Central memory CD8-positive, alpha-beta T cell (primary cell): ENCODE measurements around the gene OR51L1.

Source experiments
- ATAC-seq: fragments of 150-1000 bp; cut with Tn5 transposase; replicated peaks from 2 replicates; pipeline ENCODE4 v1.10.0; 2022; ENCODE audit warnings: mild to moderate bottlenecking, moderate FRiP score, moderate number of reproducible peaks; ENCODE audit not compliant: poor library complexity, severe bottlenecking; ENCODE audit errors: extremely low read depth
- DNase-seq, 2 donors: peaks; one replicate each; pipeline ENCODE4 v3.0.0; 2021; ENCODE audit warnings: low spot score in 2 of 2
- H3K27ac Mint-ChIP-seq: one replicate; pipeline ENCODE4 v1.8.0; 2022; ENCODE audit warnings: low read depth, mild to moderate bottlenecking, moderate library complexity, mixed read lengths
- H3K27me3 Mint-ChIP-seq: one replicate; pipeline ENCODE4 v1.8.0; 2022; ENCODE audit warnings: mixed read lengths
- H3K36me3 Mint-ChIP-seq: one replicate; pipeline ENCODE4 v1.8.0; 2022; ENCODE audit warnings: mild to moderate bottlenecking, moderate library complexity, mixed read lengths; ENCODE audit not compliant: insufficient read depth
- H3K4me1 Mint-ChIP-seq: one replicate; pipeline ENCODE4 v1.8.0; 2022; ENCODE audit warnings: mixed read lengths
- H3K4me3 Mint-ChIP-seq: one replicate; pipeline ENCODE4 v1.8.0; 2022; ENCODE audit warnings: mild to moderate bottlenecking, moderate library complexity, mixed read lengths
- H3K9me3 Mint-ChIP-seq: one replicate; pipeline ENCODE4 v1.8.0; 2022; ENCODE audit warnings: mixed read lengths

OR51L1 gene

DNA sequence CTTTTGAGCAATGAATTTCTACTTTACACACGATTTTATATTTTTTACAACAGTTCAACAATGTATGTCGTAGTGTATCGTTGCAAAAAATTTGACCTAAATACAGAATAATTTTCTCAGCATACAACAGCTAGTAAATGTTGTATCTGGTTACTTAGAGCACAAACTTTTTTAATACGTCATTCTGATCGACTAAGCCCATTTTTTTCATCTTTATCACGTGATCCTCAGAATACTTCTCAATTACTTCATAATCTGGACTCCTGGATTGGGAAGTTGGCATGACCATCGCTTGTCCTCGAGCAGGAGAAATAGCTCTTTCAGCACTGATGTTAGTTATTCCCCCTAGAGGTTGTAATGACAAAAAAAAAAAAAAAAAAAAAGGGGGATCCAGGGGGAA is 16.6 kb downstream of the OR51L1 start:
- H3K27me3 Mint-ChIP-seq, result no peaks in the 10 kb centered on the region

GRCh38 chr11:5013012-5013411 is 18.4 kb downstream of the OR51L1 start:
- Mint-ChIP-seq H3K27me3 (no peaks in the 10 kb centered on the region), H3K4me3 (no peak overlapping the region), H3K4me1 (no peaks in the 10 kb centered on the region), H3K36me3 (no peaks in the 10 kb centered on the region), H3K27ac (no peak overlapping the region), H3K9me3 (no peaks in the 10 kb centered on the region)
- ATAC-seq, result no peak
- no peak for DNase-seq

More for the DNA sequence above, 16.6 kb downstream of the OR51L1 start:
- Mint-ChIP-seq H3K4me3 (no peak overlapping the region), H3K9me3 (no peaks in the 10 kb centered on the region), H3K36me3 (no peaks in the 10 kb centered on the region), H3K4me1 (no peaks in the 10 kb centered on the region), H3K27ac (no peak overlapping the region)
- DNase-seq, result no peak
- no peak for ATAC-seq

- no peaks in the 10 kb centered on the region for H3K27me3 Mint-ChIP-seq
- no peak for ATAC-seq
- H3K4me3 Mint-ChIP-seq, result no peak overlapping the region
- H3K4me1 Mint-ChIP-seq, result no peaks in the 10 kb centered on the region
- H3K36me3 Mint-ChIP-seq, result peaks cover 1% of the 10 kb centered on the region
- H3K9me3 Mint-ChIP-seq, result peaks cover 22% of the 10 kb centered on the region
- no peak for DNase-seq
- H3K27ac Mint-ChIP-seq, result no peak overlapping the region
Measured at GRCh38 chr11:5021996-5022395, 27.3 kb downstream of the OR51L1 start.

DNA sequence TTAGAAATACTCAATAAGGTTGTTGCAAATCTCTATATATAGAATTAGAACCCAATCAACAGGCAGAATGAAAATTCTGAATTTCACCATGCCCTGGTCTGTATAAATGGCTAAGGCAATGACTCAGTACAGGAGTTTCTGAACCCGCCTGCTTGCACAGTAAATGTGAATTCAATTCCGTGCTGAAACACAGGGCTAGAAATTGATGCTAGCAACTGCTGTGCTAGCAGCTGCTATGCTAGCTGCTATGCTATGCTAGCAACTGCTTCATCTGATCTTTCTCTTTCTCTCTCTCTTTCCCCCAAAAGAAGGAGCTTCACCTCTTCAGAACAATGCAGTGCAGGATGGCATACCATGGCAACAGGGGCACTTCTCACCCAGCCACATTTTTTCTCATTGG is 42.0 kb downstream of the OR51L1 start:
- H3K9me3 Mint-ChIP-seq, result peaks cover 5% of the 10 kb centered on the region
- ATAC-seq, result no peak
- no peak overlapping the region for H3K4me3 Mint-ChIP-seq
- H3K27me3 Mint-ChIP-seq, result no peaks in the 10 kb centered on the region
- no peaks in the 10 kb centered on the region for H3K36me3 Mint-ChIP-seq
- H3K4me1 Mint-ChIP-seq, result no peaks in the 10 kb centered on the region
- H3K27ac Mint-ChIP-seq, result no peak overlapping the region
- no peak for DNase-seq

- no peak overlapping the region for H3K27ac Mint-ChIP-seq
- no peak overlapping the region for H3K4me3 Mint-ChIP-seq
- no peaks in the 10 kb centered on the region for H3K27me3 Mint-ChIP-seq
- H3K9me3 Mint-ChIP-seq, result peaks cover 5% of the 10 kb centered on the region
- no peak for DNase-seq
- H3K4me1 Mint-ChIP-seq, result no peaks in the 10 kb centered on the region
- H3K36me3 Mint-ChIP-seq, result no peaks in the 10 kb centered on the region
- ATAC-seq, result no peak
Measured at GRCh38 chr11:5037926-5038325, 43.3 kb downstream of the OR51L1 start.

DNA sequence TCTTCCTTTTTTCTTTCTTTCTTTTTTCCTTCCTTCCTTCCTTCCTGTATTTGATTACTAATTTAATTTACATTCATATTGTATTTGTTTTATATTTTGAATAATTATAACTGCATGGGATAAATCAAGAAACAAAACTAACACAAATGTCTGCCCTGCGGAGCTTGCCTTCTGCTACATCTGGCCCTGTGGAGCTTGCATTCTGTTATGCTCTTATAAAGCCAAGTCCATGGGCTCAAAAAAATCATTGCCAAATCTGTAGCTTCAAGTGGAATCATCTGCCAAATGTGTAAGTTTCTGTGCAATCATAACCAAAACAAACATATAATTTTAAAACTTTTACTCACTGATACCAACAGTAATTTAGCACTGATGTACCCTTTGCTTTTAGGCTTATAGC is 43.7 kb downstream of the OR51L1 start:
- H3K9me3 Mint-ChIP-seq, result peaks cover 5% of the 10 kb centered on the region

GRCh38 chr11:5040876-5041275 is 46.2 kb downstream of the OR51L1 start:
- Mint-ChIP-seq H3K9me3 (peaks cover 5% of the 10 kb centered on the region), H3K4me1 (no peaks in the 10 kb centered on the region), H3K27me3 (no peaks in the 10 kb centered on the region), H3K4me3 (no peak overlapping the region), H3K36me3 (no peaks in the 10 kb centered on the region), H3K27ac (no peak overlapping the region)
- DNase-seq (no peak), ATAC-seq (no peak)

More for the DNA sequence above, 43.7 kb downstream of the OR51L1 start:
- Mint-ChIP-seq H3K27ac (no peak overlapping the region), H3K4me1 (no peaks in the 10 kb centered on the region), H3K36me3 (no peaks in the 10 kb centered on the region), H3K27me3 (no peaks in the 10 kb centered on the region), H3K4me3 (no peak overlapping the region)
- DNase-seq (no peak), ATAC-seq (no peak)

GRCh38 chr11:5042091-5042490 is 47.4 kb downstream of the OR51L1 start:
- ATAC-seq (no peak), DNase-seq (no peak)
- no peak overlapping the region for H3K27ac Mint-ChIP-seq
- H3K4me1 Mint-ChIP-seq, result no peaks in the 10 kb centered on the region
- H3K4me3 Mint-ChIP-seq, result no peak overlapping the region
- no peaks in the 10 kb centered on the region for H3K27me3 Mint-ChIP-seq
- peaks cover 11% of the 10 kb centered on the region for H3K9me3 Mint-ChIP-seq
- H3K36me3 Mint-ChIP-seq, result no peaks in the 10 kb centered on the region

- Mint-ChIP-seq H3K27ac (no peak overlapping the region), H3K9me3 (peaks cover 9% of the 10 kb centered on the region), H3K4me3 (no peak overlapping the region), H3K27me3 (no peaks in the 10 kb centered on the region), H3K36me3 (no peaks in the 10 kb centered on the region), H3K4me1 (no peaks in the 10 kb centered on the region)
- ATAC-seq, result no peak
- DNase-seq, result no peak
Measured at GRCh38 chr11:5043380-5043779, 48.7 kb downstream of the OR51L1 start.

DNA sequence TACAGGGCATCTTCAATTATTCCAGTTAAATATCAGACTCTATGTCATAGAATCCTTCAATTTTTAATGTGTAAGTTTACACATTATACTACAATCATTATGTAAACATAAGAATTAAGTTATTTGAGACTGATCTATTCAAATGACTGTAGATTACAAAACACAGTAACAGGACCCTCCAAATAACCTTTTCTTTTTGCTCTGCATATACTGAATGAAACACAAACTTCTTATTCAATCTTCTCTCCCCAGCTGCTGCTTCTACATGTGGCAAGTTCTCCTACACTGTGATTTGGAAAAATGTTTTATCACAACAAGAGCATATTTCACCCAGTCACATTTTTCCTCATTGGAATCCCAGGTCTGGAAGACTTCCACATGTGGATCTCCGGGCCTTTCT is 51.6 kb downstream of the OR51L1 start, which contains the start of gene OR52J3:
OR52J3 (plus strand) TSS at position 301 of the 400 bp plus-strand sequence; CDS start at position 301, 0 bp downstream.
- H3K27ac Mint-ChIP-seq, result no peak within 1 kb of the TSS
- peaks cover 9% of the 10 kb centered on the region for H3K9me3 Mint-ChIP-seq
- no peaks in the 10 kb centered on the region for H3K4me1 Mint-ChIP-seq
- no peaks in the 10 kb centered on the region for H3K27me3 Mint-ChIP-seq
- H3K4me3 Mint-ChIP-seq, result no peak within 1 kb of the TSS
- no peaks in the 10 kb centered on the region for H3K36me3 Mint-ChIP-seq
- ATAC-seq (no peak), DNase-seq (no peak)

- DNase-seq, result no peak
- ATAC-seq, result no peak
- Mint-ChIP-seq H3K9me3 (peaks cover 9% of the 10 kb centered on the region), H3K36me3 (no peaks in the 10 kb centered on the region), H3K27ac (no peak overlapping the region), H3K4me3 (no peak overlapping the region), H3K27me3 (no peaks in the 10 kb centered on the region), H3K4me1 (no peaks in the 10 kb centered on the region)
Measured at GRCh38 chr11:5046754-5047330, 52.2 kb downstream of the OR51L1 start.
